Tibial artery (tissue), 4 donors: ENCODE measurements around the gene MAPK12.

Source experiments
- DNase-seq, 2 donors: peaks; one replicate each; pipeline ENCODE4 v3.0.0-alpha.2; 2019
- H3K27ac ChIP-seq, 2 donors: fragments of 200-600 bp; sonication (generic) in 1 of 2; 1 replicate in 1 of 2; 2 replicates in 1 of 2; pipeline ENCODE4 v1.5.1; 2018 to 2019; ENCODE audit warnings: mild to moderate bottlenecking in 1 of 2
- H3K27me3 ChIP-seq, 2 donors: fragments of 200-600 bp; sonication (generic) in 1 of 2; one replicate each; pipeline versions ENCODE4 v1.5.1 to v1.6.0; 2016 to 2019
- H3K36me3 ChIP-seq, 3 donors: fragments of 200-600 bp; sonication (generic) in 2 of 3; one replicate each; pipeline ENCODE4 v1.5.1; 2016 to 2019; ENCODE audit warnings: mild to moderate bottlenecking in 2 of 3
- H3K4me1 ChIP-seq, 4 donors: fragments of 200-600 bp; sonication (generic) in 2 of 4; 1 replicate in 3 of 4; 2 replicates in 1 of 4; pipeline ENCODE4 v1.5.1; 2016 to 2019
- H3K4me3 ChIP-seq, 2 donors: fragments of 200-600 bp; sonication (generic) in 1 of 2; 1 replicate in 1 of 2; 2 replicates in 1 of 2; pipeline ENCODE4 v1.5.1; 2018 to 2019; ENCODE audit warnings: mild to moderate bottlenecking in 2 of 2
- H3K9me3 ChIP-seq, 3 donors: fragments of 200-600 bp; sonication (generic) in 1 of 3; one replicate each; pipeline ENCODE4 v1.5.1; 2016 to 2019
- intact Hi-C: fragments of 100-400 bp; cut with DNase I; formaldehyde crosslinking; loops from one replicate; pipeline ENCODE4 v1.15.0; 2023; ENCODE audit warnings: low total_unique reads
- TF ChIP-seq, protein P1 (sequence below), 2 experiments: fragments of 200-600 bp in 1 of 2; fragments of 450-650 bp in 1 of 2; IDR thresholded peaks; one replicate each; pipeline ENCODE4 v1.5.1; 2017 to 2019; ENCODE audit warnings: antibody characterized with exemption in 2 of 2, mild to moderate bottlenecking in 1 of 2, moderate library complexity in 1 of 2

MAPK12 gene

DNA sequence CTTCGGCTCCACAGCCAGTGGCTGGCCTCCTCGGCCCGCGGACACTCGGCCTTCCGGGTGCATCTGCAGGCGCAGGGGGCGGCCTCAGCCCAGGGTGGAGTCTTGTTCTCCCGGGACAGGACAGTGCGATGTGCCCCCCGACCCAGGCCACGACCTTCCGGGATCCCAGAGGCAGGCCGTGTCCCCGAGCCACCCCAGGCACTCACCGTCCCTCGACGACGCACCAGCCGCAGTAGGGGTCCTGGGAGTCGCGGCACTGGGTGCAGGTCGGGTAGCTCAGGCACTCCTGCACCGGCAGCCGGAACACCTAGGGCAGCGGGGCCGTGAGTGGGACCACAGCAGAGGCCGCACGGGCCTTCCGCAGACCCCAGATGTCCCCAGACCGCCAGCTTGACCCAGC lies 26.2 kb upstream of the MAPK12 start:
- TF ChIP-seq, protein P1, sequence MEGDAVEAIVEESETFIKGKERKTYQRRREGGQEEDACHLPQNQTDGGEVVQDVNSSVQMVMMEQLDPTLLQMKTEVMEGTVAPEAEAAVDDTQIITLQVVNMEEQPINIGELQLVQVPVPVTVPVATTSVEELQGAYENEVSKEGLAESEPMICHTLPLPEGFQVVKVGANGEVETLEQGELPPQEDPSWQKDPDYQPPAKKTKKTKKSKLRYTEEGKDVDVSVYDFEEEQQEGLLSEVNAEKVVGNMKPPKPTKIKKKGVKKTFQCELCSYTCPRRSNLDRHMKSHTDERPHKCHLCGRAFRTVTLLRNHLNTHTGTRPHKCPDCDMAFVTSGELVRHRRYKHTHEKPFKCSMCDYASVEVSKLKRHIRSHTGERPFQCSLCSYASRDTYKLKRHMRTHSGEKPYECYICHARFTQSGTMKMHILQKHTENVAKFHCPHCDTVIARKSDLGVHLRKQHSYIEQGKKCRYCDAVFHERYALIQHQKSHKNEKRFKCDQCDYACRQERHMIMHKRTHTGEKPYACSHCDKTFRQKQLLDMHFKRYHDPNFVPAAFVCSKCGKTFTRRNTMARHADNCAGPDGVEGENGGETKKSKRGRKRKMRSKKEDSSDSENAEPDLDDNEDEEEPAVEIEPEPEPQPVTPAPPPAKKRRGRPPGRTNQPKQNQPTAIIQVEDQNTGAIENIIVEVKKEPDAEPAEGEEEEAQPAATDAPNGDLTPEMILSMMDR (IDR thresholded peaks at IDR 0.05) = no peak
- Histone ChIP-seq H3K27ac (no peak overlapping the region), H3K36me3 (peaks cover 65 to 84% (median 75%) of the 10 kb centered on the region in 3 donors)

DNA sequence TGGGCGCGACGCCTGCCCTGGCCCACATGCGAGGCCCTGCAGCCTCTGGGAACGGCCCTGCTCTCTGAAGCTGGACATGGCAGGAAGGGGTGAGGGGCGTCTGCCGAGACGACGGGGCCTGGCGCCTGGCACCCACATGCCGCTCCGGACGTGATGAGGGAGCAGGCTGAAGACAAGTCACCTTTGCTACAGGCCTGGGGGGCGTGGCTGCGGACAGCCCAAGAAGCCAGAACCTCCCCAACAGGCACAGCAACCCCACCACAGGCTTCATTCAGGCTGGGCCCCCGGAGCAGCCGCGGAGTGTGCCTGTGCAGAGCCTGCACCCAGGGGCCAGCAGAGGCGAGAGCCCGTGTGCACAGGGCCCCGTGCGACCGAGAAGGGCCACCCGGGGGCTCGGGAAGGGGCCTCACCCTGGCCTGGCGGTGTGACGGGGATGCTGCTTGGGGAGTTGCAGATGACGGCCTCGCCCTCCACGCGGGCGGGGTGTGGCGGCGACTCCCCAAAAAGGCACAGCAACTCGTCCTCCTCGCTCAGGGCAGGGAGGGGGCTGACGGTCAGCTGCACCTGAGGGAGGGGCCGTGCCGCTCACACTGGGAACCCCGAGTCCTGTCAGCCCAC lies 25.3 kb upstream of the MAPK12 start:
- DNase-seq = no peak
- Histone ChIP-seq H3K4me3 (no peak overlapping the region), H3K36me3 (peaks cover 75 to 93% (median 84%) of the 10 kb centered on the region in 3 donors), H3K4me1 (peaks cover 0 to 48% (median 7%) of the 10 kb centered on the region in 4 donors), H3K27me3 (no peaks in the 10 kb centered on the region), H3K27ac (no peak overlapping the region), H3K9me3 (no peaks in the 10 kb centered on the region)
- TF ChIP-seq, protein P1 (IDR thresholded peaks at IDR 0.05) = no peak
- intact Hi-C loops = no loop called here

More for the DNA sequence above, 26.2 kb upstream of the MAPK12 start:
- Histone ChIP-seq H3K4me3 (no peak overlapping the region), H3K4me1 (peaks cover 2 to 46% (median 15%) of the 10 kb centered on the region in 4 donors), H3K27me3 (no peaks in the 10 kb centered on the region), H3K9me3 (no peaks in the 10 kb centered on the region)
- no peak for DNase-seq
- intact Hi-C loops = no loop called here

DNA sequence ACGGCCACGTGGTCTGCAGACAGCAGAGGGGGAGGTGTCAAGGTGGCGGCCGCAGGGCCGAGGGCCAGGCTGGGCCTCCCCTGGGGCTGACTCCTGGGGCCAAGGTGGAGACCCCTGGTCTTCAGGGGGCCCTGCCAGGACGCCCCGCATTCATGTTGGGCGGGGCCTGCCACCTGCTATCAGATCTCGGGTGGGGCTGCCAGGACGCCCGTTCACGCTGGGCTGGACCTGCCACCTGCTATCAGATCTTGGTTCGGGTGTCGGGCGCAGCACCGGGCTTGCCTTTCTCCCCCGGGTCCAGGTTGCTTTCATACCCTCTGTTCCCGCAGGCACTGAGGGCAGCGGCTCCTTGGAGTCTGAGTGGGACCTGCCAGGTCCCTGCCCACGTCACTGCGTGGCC lies 24.8 kb upstream of the MAPK12 start:
- DNase-seq = no peak
- H3K4me3 ChIP-seq = no peak overlapping the region
- no peaks in the 10 kb centered on the region for H3K27me3 ChIP-seq
- no peak overlapping the region for H3K27ac ChIP-seq
- TF ChIP-seq, protein P1 (IDR thresholded peaks at IDR 0.05) = no peak
- peaks cover 80 to 98% (median 90%) of the 10 kb centered on the region in 3 donors for H3K36me3 ChIP-seq
- peaks cover 0 to 47% (median 4%) of the 10 kb centered on the region in 4 donors for H3K4me1 ChIP-seq
- H3K9me3 ChIP-seq = no peaks in the 10 kb centered on the region
- intact Hi-C loops = no loop called here

DNA sequence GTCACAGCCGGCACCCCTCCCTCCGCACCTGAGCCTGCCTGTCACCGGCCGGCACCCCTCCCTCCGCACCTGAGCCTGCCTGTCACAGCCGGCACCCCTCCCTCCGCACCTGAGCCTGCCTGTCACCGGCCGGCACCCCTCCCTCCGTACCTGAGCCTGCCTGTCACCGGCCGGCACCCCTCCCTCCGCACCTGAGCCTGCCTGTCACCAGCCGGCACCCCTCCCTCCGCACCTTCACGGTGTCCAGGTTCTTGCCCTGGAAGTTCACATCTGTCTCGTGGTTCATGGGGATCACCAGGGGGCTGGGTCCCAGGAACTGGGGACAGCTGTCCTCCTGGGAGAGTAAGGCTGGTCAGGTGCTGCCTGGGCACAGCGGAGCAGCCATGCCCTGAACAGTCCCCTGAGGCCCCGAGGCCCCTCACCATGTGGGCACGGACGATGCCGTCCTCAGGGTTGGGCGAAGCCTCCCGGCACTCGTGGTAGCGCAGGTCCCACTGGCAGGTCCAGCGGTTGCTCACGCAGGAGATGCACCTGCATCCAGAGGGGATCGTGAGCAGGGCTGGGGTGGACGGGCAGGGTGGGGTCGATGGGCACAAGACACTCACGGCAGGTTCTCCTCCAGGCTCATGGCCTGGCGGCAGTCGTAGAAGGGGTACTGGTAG lies 24.2 kb upstream of the MAPK12 start:
- Histone ChIP-seq H3K36me3 (peaks cover 86 to 98% (median 95%) of the 10 kb centered on the region in 3 donors), H3K27ac (no peak overlapping the region), H3K27me3 (no peaks in the 10 kb centered on the region), H3K4me3 (no peak overlapping the region), H3K4me1 (peaks cover 0 to 43% (median 1%) of the 10 kb centered on the region in 4 donors), H3K9me3 (no peaks in the 10 kb centered on the region)
- intact Hi-C loops = no loop called here
- no peak for DNase-seq
- TF ChIP-seq, protein P1 (IDR thresholded peaks at IDR 0.05) = no peak

DNA sequence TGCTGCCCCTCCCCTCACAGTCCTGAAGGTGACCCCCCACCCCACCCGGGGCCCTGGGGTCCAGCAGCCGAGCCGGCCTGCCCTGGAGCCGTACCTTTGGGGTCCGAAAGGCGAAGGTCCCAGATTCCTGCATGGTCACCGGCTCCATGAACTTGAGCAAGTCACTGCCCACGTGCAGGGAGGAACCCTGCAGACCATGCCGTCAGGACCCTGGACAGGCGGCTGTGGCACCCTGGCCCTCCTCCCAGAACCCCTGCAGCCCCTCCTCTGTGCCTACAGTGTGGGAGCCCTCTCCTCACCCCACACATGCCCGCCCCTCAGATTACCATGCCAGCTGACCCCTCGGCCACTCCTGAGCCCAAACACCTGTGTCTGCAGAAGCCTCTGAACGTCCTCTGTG lies 23.0 kb upstream of the MAPK12 start:
- Histone ChIP-seq H3K9me3 (no peaks in the 10 kb centered on the region), H3K27ac (no peak overlapping the region), H3K27me3 (no peaks in the 10 kb centered on the region), H3K4me1 (peaks cover 0 to 35% (median 0%) of the 10 kb centered on the region in 4 donors), H3K4me3 (no peak overlapping the region), H3K36me3 (peaks cover 90 to 98% (median 95%) of the 10 kb centered on the region in 3 donors)
- TF ChIP-seq, protein P1 (IDR thresholded peaks at IDR 0.05) = no peak
- no peak for DNase-seq
- intact Hi-C loops = no loop called here
